ENCODE data around the gene HIVEP3.

DNA sequence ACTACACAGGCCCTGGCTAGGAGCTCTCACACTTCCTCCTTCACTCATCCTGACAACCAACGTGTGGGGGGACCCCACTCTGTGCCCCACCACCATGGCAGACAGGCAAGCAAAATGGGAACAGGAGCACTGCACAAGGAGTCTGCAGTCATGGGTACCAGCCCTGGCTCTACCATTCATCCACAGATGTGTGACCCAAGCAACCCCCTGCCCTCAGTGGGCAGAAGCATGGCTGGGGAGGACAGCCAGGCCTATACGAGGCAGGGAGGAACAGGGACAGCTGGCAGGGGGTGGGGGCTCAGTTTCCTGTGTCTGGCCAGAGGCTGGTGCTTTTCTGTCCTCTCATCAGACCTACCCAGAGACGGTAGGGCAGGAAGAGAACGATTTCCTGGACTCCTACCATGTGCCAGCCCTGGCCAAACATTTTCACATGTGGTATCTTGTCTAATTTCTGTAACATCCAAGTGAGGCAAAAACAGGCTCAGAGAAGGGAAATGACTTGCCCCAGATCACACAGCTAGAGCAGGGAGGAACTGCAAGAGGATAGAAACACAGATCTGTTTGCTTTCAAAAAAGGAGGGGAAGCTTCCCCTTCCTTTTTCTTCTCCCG is 178.0 kb downstream of the HIVEP3 start:
- no peak for TF ChIP-seq HOXA7 (CRISPR knock-in tag; IDR thresholded peaks at IDR 0.05; ENCODE audit: borderline replicate concordance)
- TF ChIP-seq CTCF (tag by site-specific recombination; IDR thresholded peaks at IDR 0.05), result no peak
- no peak for TF ChIP-seq SCRT2 (tag by site-specific recombination; IDR thresholded peaks at IDR 0.05)
- no peak for TF ChIP-seq ZNF660 (tag by site-specific recombination; IDR thresholded peaks at IDR 0.05)
- no peak for TF ChIP-seq REST (tag by site-specific recombination; IDR thresholded peaks at IDR 0.05)
- no peak for TF ChIP-seq SETDB1 (IDR thresholded peaks at IDR 0.05; ENCODE audit: insufficient read length, low read length)
- TF ChIP-seq ZNF777 (tag by site-specific recombination; IDR thresholded peaks at IDR 0.05; ENCODE audit: borderline replicate concordance), result no peak
- TF ChIP-seq, protein P1, sequence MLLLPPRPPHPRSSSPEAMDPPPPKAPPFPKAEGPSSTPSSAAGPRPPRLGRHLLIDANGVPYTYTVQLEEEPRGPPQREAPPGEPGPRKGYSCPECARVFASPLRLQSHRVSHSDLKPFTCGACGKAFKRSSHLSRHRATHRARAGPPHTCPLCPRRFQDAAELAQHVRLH (tag by site-specific recombination; IDR thresholded peaks at IDR 0.05), result no peak
- TF ChIP-seq TRIM28 (IDR thresholded peaks at IDR 0.05; ENCODE audit: borderline replicate concordance, low read length), result no peak
- no peak for TF ChIP-seq ZBTB8A (tag by site-specific recombination; IDR thresholded peaks at IDR 0.05)
- no peak for TF ChIP-seq TCF7L2 (IDR thresholded peaks at IDR 0.05; ENCODE audit: borderline replicate concordance, low read depth, low read length)

Data from HEK293 (cell line).